B cell (primary cell): ENCODE results near the gene SGCA. TPM values are rescaled to one million over a fixed set of nuclear protein-coding genes. Genes with fewer than 3 reads are reported as not detected.

ENCODE experiments used
- ATAC-seq: fragments of 200-7000 bp; cut with Tn5 transposase; one replicate; pipeline ENCODE4 v1.10.0; 2021; ENCODE audit warnings: low read depth, mild to moderate bottlenecking, moderate number of reproducible peaks, moderate library complexity
- CTCF ChIA-PET: fragments of 350-600 bp; sonication (Branson Sonifier 250); formaldehyde crosslinking; loops from one replicate; lab custom pipeline; 2021; ENCODE audit warnings: antibody characterized with exemption, inconsistent platforms; lab: Charles Lee
- POLR2A ChIA-PET: fragments of 350-600 bp; sonication (Branson Sonifier 250); formaldehyde crosslinking; loops from one replicate; lab custom pipeline; 2021; ENCODE audit warnings: antibody characterized with exemption; lab: Charles Lee
- DNase-seq: peaks from one replicate; pipeline ENCODE4 v3.0.0; 2013
- H2AFZ ChIP-seq: 2 replicates; pipeline ENCODE4 v1.6.1; 2012; ENCODE audit warnings: mild to moderate bottlenecking, low read depth, low read length; ENCODE audit not compliant: insufficient read depth, poor library complexity, severe bottlenecking
- H3K27ac ChIP-seq, 2 donors: 1 replicate in 1 of 2; 2 replicates in 1 of 2; pipeline ENCODE4 v1.5.1; 2012 to 2013; ENCODE audit warnings: low read length in 2 of 2, mild to moderate bottlenecking in 2 of 2, moderate library complexity in 1 of 2
- H3K27me3 ChIP-seq, 4 experiments: fragments of 200-600 bp in 1 of 4; sonication (generic) in 1 of 4; replicated peaks in 1 of 4; 1 replicate in 2 of 4; 2 replicates in 2 of 4; pipeline versions ENCODE4 v1.6.1 to v1.7.0; 2013 to 2016; ENCODE audit warnings: low read length in 3 of 4, mild to moderate bottlenecking in 2 of 4, mixed read lengths in 1 of 4, moderate library complexity in 1 of 4; ENCODE audit not compliant: insufficient read depth in 4 of 4, control insufficient read depth in 3 of 4; ENCODE audit errors: control extremely low read depth in 1 of 4
- H3K36me3 ChIP-seq, 2 experiments: replicated peaks in 1 of 2; 1 replicate in 1 of 2; 2 replicates in 1 of 2; pipeline versions ENCODE4 v1.6.1 to v1.7.1; 2013; ENCODE audit warnings: low read length in 1 of 2; ENCODE audit not compliant: insufficient read depth in 2 of 2, control insufficient read depth in 1 of 2; ENCODE audit errors: control extremely low read depth in 1 of 2, extremely low read depth in 1 of 2
- H3K4me1 ChIP-seq, 2 donors: fragments of 200-600 bp in 1 of 2; sonication (generic) in 1 of 2; 1 replicate in 1 of 2; 2 replicates in 1 of 2; pipeline versions ENCODE4 v1.5.1 to v1.6.1; 2013 to 2017; ENCODE audit warnings: low read length in 2 of 2; ENCODE audit not compliant: control insufficient read depth in 2 of 2, insufficient read depth in 2 of 2
- H3K4me2 ChIP-seq: replicated peaks from 2 replicates; pipeline ENCODE3; 2012; ENCODE audit warnings: mild to moderate bottlenecking, low read depth, low read length; ENCODE audit not compliant: poor library complexity, severe bottlenecking
- H3K4me3 ChIP-seq, 5 experiments: fragments of 200-600 bp in 1 of 5; sonication (generic) in 1 of 5; 1 replicate in 3 of 5; 2 replicates in 2 of 5; pipeline versions ENCODE4 v1.5.1 to v1.7.0; 2011 to 2016; ENCODE audit warnings: low read length in 4 of 5, mild to moderate bottlenecking in 4 of 5, low read depth in 2 of 5, control low read depth in 1 of 5, moderate library complexity in 1 of 5; ENCODE audit not compliant: insufficient read depth in 1 of 5; ENCODE audit errors: control extremely low read depth in 1 of 5, extremely low read depth in 1 of 5
- H3K79me2 ChIP-seq: fragments of 200-600 bp; sonication (generic); one replicate; pipeline ENCODE4 v1.6.0; 2016; ENCODE audit warnings: low read length; ENCODE audit not compliant: control insufficient read depth, insufficient read depth
- H3K9ac ChIP-seq: fragments of 200-600 bp; sonication (generic); 2 replicates; pipeline ENCODE4 v1.6.1; 2017; ENCODE audit warnings: mild to moderate bottlenecking, low read length, moderate library complexity
- H3K9me3 ChIP-seq, 3 donors: one replicate each; pipeline versions ENCODE4 v1.6.1 to v1.7.1; 2013; ENCODE audit warnings: low read length in 2 of 3; ENCODE audit not compliant: control insufficient read depth in 2 of 3, insufficient read depth in 1 of 3; ENCODE audit errors: control extremely low read depth in 1 of 3
- H4K20me1 ChIP-seq: 2 replicates; pipeline ENCODE4 v1.6.0; 2012; ENCODE audit warnings: mild to moderate bottlenecking, low read length; ENCODE audit not compliant: insufficient read depth, control insufficient read depth, poor library complexity, severe bottlenecking
- H3K27ac Mint-ChIP-seq: one replicate; pipeline ENCODE4 v1.8.0; 2021; ENCODE audit warnings: mixed read lengths
- H3K27me3 Mint-ChIP-seq: one replicate; pipeline ENCODE4 v1.8.0; 2021; ENCODE audit warnings: mixed read lengths
- H3K4me1 Mint-ChIP-seq: one replicate; pipeline ENCODE4 v1.8.0; 2021; ENCODE audit warnings: mixed read lengths
- H3K4me3 Mint-ChIP-seq: one replicate; pipeline ENCODE4 v1.8.0; 2021; ENCODE audit warnings: mixed read lengths
- H3K9me3 Mint-ChIP-seq: one replicate; pipeline ENCODE4 v1.8.0; 2022; ENCODE audit warnings: mixed read lengths; ENCODE audit not compliant: insufficient read depth
- CTCF ChIP-seq: fragments of 200-600 bp; IDR thresholded peaks from one replicate; pipeline ENCODE4 v1.8.0; 2022; ENCODE audit warnings: antibody characterized with exemption, mild to moderate bottlenecking
- EZH2 ChIP-seq: IDR thresholded peaks from 2 replicates; pipeline ENCODE4 v1.6.1; 2012; ENCODE audit warnings: borderline replicate concordance, low read depth, mild to moderate bottlenecking, moderate library complexity, low read length; ENCODE audit not compliant: insufficient read depth, poor library complexity, severe bottlenecking
- WGBS: methylation state at CpG from one replicate; pipeline ENCODE4 v1.1.5; 2013; ENCODE audit warnings: missing lambda C conversion rate; ENCODE audit not compliant: insufficient coverage; 5-methylcytosine and 5-hydroxymethylcytosine counted together
- intact Hi-C: fragments of 100-400 bp; cut with micrococcal nuclease; formaldehyde crosslinking; loops from one replicate; pipeline ENCODE4 v1.10.0; 2022
- polyA plus RNA-seq: library from polyadenylated mRNA; depleted of rRNA; stranded (reverse); fragments of >200 nt; gene quantifications from 2 replicates; pipeline ENCODE4 v1.2.3, GENCODE V29; 2012
- total RNA-seq, 2 donors: library from RNA; stranded (reverse); fragments of 120-200 nt in 1 of 2; gene quantifications; 1 replicate in 1 of 2; 2 replicates in 1 of 2; pipeline versions ENCODE4 v1.2.3 to v1.2.4, GENCODE V29; 2013 to 2022

SGCA gene
- total and polyA plus RNA-seq, 2 donors (not counting 1 experiment from before 2014, with no cell fraction given) = 4.4 to 4.5 TPM

- peaks cover 31% of the 10 kb centered on the region for H3K4me1 Mint-ChIP-seq
- peak overlapping the region; percentile 37 for H3K27ac Mint-ChIP-seq
- 90% methylated on average over 4 of the region's 7 CpGs for WGBS
Measured at GRCh38 chr17:50133028-50133768, 32.6 kb upstream of the SGCA start.

More at GRCh38 chr17:50133028-50133768, 32.6 kb upstream of the SGCA start:
- H3K36me3 ChIP-seq = peaks cover 8 to 49% of the 10 kb centered on the region in 2 experiments
- no peak for TF ChIP-seq CTCF
- no peak for TF ChIP-seq EZH2
- no peak overlapping the region for H3K9ac ChIP-seq
- no peaks in the 10 kb centered on the region for H3K9me3 Mint-ChIP-seq
- H3K27me3 Mint-ChIP-seq = peaks cover 10% of the 10 kb centered on the region
- intact Hi-C loops = no loop called here
- DNase-seq (no peak), ATAC-seq (no peak)
- peak overlapping the region in 1 of 2 donors; percentile 50 for H3K27ac ChIP-seq
- ChIA-PET CTCF (interaction anchor here (1.2 to 1.5 kb wide), 3 partner anchors 14 to 36 kb away, joined by 3 to 4 read pairs (median 3); no protein-coding TSS in a partner anchor), POLR2A (interaction anchor here (1.1 to 1.5 kb wide), 2 partner anchors 11 to 13 kb away, joined by 3 to 4 read pairs; no protein-coding TSS in a partner anchor)
- H2AFZ ChIP-seq = no peak overlapping the region
- H3K79me2 ChIP-seq = peaks cover 7% of the 10 kb centered on the region
- peaks cover 21 to 28% of the 10 kb centered on the region in 2 donors for H3K4me1 ChIP-seq
- H3K4me3 ChIP-seq = no peak overlapping the region
- H3K4me2 ChIP-seq = no peak overlapping the region
- peaks cover 0 to 20% (median 7%) of the 10 kb centered on the region in 4 experiments for H3K27me3 ChIP-seq
- H3K4me3 Mint-ChIP-seq = no peak overlapping the region
- peaks cover 58% of the 10 kb centered on the region for H4K20me1 ChIP-seq
- peaks cover 0 to 5% (median 0%) of the 10 kb centered on the region in 3 donors for H3K9me3 ChIP-seq
